OCI-LY3 (cell line): ENCODE measurements around the gene CECR2.

ENCODE experiments used
- EZH2phosphoT487 ChIP-seq: fragments of 200-600 bp; shearing (Covaris generic); IDR thresholded peaks from 2 replicates; pipeline ENCODE4 v1.6.1; 2018; ENCODE audit warnings: antibody characterized with exemption, mixed run types, low read depth
- TF ChIP-seq, protein P1 (sequence below): fragments of 200-600, 300-600 bp; sonication (generic); IDR thresholded peaks from 2 replicates; pipeline ENCODE4 v1.5.1; 2014; ENCODE audit warnings: antibody characterized with exemption, low read length, low read depth

- TF ChIP-seq, protein P1, sequence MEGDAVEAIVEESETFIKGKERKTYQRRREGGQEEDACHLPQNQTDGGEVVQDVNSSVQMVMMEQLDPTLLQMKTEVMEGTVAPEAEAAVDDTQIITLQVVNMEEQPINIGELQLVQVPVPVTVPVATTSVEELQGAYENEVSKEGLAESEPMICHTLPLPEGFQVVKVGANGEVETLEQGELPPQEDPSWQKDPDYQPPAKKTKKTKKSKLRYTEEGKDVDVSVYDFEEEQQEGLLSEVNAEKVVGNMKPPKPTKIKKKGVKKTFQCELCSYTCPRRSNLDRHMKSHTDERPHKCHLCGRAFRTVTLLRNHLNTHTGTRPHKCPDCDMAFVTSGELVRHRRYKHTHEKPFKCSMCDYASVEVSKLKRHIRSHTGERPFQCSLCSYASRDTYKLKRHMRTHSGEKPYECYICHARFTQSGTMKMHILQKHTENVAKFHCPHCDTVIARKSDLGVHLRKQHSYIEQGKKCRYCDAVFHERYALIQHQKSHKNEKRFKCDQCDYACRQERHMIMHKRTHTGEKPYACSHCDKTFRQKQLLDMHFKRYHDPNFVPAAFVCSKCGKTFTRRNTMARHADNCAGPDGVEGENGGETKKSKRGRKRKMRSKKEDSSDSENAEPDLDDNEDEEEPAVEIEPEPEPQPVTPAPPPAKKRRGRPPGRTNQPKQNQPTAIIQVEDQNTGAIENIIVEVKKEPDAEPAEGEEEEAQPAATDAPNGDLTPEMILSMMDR: no peak
- no peak for TF ChIP-seq EZH2phosphoT487
Observed at GRCh38 chr22:17493419-17493981, 124.2 kb downstream of the CECR2 start.
